Stimulated activated CD4-positive, alpha-beta T cell treated with anti-CD3 and anti-CD28 coated beads, Interleukin-15, amount 100 ng/mL, for 1 hour (primary cell): ENCODE results near the gene APOBEC3A.
"Not testable (repeated sequence)": the region's sequence is repeated elsewhere in the genome, so short reads cannot be mapped to it uniquely, and the experiment has no call there.

Experiments
- DNase-seq, 2 donors: peaks; one replicate each; pipeline ENCODE4 v3.0.0-alpha.2; 2020; ENCODE audit warnings: low read depth in 1 of 2, low spot score in 1 of 2

The APOBEC3A gene

DNA sequence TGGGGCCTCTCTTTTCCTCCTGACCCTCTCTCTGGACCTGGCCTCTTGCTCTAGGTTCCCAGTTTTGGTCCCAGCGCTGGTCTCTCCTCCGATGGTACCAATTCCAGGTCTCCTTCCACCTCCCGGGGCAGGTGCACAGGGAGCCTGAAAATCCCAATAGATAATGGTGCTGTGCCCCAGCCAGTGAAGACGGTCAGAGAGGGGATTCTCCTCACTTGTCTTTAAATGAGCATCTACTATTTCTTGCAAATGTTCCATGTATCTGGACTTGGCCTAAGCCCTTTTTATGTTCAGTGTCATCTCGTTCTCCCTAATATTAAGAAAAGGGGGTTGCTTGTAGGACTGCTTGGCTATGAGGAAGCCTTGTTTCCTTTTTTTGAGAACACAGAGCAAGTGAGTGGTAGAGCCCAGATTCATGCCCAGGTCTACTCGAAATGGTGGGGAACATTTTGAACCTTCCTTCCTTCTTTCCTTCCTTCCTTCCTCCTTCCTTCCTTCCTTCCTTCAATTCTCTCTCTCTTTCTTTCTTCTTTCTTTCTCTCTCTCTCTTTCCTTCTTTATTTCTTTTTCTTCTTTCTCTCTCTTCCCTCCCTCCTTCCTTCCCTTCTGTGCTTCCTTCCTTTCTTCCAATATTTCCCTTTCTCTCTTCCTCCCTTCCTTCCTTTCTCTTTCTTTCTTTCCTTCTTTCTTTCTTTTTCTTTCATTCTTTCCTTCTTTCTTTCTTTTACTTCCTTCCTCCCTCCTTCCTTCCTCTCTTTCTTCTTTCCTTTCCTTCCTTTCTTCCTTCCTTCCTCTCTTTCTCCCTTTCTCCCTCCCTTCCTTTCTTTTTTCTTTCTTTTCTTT, 620 bp downstream of the APOBEC3A start:
- no peak for DNase-seq

DNA sequence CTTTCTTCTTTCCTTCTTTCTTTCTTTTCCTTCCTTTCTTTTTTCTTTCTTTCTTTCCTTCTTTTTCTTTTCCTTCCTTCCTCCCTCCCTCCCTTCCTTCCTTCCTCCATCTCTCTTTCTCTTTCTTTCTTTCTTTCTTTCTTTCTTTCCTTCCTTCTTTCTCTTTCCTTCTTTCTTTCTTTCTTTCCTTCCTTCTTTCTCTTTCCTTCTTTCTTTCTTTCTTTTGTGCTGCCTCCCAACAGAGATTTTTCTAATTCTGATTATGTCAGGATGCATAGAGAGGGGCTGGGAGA, 1.2 kb downstream of the APOBEC3A start:
- not testable (repeated sequence) for DNase-seq

DNA sequence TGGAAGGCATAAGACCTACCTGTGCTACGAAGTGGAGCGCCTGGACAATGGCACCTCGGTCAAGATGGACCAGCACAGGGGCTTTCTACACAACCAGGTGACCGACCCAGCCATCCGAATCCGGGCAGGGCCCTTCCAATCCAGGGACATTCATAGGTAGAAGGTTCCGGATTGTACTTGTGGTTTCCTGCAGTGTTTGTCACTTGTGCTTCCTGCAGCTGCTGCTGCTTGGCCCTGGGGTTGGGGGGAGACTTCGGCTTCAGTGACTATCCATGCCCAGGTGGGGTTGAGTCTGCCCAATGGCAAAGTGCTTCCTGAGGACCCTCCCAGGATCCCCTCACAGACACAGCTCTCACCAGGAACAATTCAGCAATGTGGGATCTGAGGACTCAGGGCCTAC, 2.2 kb downstream of the APOBEC3A start:
- DNase-seq = no peak

GRCh38 chr22:38960673-38961072, 3.3 kb downstream of the APOBEC3A start:
- DNase-seq = not testable (repeated sequence)

GRCh38 chr22:38963291-38963738, 5.9 kb downstream of the APOBEC3A start:
- not testable (repeated sequence) for DNase-seq

DNA sequence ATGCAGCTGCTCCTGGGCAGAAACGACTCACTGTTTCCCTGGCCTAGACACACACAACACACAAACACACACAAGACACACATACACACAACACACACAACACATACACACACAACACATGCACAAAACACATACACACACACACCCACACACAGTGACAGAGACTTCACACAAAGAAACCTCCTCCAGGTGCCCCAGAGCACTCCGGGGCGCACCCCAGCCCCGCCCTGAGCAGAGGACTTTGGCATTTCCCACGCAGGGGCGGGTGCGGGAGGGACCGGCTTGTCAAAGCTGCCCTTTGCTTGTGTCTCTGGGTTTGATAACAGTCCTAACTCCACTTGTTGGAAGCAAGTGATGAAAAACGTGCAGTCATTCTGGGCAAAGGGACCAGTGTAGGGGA, 6.5 kb downstream of the APOBEC3A start:
- DNase-seq = no peak

GRCh38 chr22:38964306-38964705, 6.9 kb downstream of the APOBEC3A start:
- no peak for DNase-seq

DNA sequence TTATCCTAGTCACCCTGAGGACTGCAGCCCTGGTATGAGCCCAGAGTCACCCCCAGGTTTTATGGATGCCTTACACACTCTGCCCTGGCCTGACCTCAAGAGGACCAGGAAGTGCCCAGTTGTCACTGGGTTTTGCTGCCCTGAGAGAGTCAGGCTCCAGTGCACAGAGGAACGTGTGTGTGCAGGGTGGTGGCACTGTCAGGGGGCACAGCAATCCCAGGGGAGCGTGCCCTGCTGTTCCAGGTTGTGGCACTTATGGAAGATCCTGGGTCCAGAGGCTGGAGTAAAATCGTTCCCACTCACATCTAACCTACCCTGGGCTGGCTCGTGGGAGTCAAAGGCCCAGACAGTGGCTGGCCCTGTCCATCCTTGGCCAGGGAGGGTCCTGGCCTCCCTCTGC, 7.6 kb downstream of the APOBEC3A start:
- DNase-seq = no peak

GRCh38 chr22:38965614-38966379, 8.4 kb downstream of the APOBEC3A start:
- no peak for DNase-seq

GRCh38 chr22:38966380-38966702, 8.9 kb downstream of the APOBEC3A start:
- DNase-seq = no peak

DNA sequence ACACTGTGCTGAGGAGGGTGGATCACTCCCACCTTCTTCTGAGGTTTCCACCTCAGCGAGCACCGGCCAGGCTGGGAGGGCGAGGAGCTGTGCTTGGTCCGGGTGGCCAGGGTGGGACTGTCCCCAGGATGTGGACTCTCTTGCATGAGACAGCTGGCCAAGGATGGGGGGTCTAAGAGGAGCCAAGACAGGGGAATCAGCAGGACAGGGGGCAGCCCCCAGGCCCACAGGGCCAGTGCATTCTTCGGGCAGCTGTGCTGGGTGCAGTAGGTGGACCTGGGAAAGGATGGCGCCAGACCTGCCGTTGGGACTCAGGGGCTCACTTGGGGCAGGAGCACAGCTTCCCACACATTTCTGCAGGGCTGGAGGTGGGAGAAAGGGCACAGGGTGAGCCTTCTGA, 9.5 kb downstream of the APOBEC3A start:
- no peak for DNase-seq

DNA sequence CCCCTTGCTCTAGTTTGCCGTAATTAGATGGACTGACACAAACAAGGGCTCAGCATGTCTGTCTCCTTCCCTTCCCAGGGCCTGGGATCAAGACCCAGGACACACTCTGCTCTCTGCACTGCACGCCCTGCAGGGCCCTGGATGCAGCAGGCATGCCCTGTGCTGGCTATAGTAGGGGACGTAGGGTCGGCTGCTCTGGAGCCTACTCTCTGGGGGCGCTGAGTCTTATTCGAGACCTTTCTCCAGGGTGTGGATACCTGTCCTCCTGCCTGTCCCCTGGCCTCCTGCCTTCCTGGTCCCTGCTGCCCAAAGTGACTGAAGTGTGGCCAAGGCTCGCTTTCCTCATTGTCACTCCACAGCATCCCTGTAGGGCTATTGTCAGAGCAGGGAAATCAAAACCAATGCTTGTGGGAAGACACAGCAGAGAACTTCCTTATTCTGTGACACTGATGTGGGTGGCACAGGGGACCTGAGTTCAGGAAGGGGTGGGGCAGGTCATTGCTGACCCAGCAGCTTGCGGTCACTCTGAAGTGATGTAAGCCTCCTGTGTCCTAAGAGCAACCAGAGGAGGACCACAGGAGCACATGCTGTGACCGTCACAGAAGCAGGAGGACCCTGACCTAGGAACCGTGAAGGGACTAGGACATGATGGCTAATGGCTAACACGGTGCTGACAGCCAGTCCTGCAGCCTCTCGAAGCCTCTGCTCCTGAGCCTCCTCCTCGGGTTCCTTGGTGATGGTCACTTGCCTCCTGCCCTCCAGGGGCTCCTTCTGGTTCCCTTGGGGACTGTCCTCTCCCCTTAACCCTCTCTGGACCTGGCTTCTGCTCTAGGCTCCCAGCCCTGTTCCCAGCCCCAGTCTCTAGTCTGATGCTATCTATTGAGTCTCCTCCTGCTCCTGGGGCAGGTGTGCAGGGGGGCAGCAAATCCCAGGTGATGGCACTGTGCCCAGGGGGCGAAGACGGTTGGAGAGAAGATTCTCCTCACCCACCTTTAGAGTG, 10.3 kb downstream of the APOBEC3A start:
- DNase-seq = no peak

DNA sequence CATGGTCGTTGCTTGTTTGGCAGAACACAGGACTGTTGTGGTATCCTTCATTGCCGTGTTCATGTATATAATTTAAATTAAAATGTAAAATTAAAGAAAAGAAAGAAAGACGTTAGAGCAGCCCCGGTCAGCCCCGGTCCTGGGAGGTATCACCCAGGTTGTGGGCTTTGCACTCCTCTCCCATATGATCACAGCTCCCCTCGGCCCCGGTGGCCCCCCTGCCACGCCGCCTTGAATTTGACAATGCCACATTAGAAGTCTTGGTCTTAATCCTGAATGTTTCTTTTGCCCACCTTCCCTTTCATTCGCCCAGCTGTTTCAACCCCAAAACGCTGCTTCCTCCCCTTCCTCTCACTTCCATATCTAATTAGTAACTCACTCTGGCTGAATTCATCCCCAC, 11.4 kb downstream of the APOBEC3A start:
- DNase-seq = no peak

- DNase-seq = no peak
These were observed 13.1 kb downstream of the APOBEC3A start for GRCh38 chr22:38970551-38970950.

DNA sequence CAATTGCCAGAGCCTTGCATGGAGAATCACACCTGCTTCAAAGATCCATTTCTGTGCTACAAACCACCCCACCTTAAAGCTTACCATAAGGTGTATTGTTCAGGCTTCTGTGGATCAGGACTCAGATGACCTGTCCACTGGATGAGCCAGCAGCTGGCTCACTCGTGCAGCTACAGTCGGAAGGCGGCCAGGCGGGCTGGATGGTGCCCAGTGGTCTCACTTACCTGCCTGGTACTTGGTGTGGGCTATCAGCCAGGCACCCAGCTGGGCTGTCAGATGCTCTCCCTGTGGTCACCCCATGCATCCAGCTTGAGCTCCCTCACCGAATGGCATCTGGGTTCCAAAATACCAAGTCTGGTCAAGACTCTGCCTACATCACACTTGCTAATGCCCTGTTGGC, 13.8 kb downstream of the APOBEC3A start:
- DNase-seq = no peak

- DNase-seq = no peak
These were observed 14.4 kb downstream of the APOBEC3A start for GRCh38 chr22:38971791-38972190.

DNA sequence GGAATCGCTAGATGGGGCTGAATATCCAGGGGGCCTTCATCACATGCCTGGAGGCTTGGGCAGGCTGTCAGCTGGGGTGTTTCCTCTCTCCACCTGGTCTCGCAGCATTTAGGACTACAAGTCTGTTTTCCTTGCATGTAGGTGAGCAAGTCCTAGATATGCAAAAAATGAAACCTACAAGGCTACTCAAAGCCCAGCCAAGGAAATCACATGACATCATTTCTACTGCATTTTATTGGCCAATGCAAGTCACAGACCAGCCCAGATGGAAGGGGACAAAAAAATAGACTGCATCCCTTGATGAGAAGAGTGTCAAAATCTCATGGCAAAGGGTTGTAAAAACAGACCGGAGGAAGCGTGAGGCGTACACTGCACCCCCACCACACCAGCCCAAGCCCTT, 15.1 kb downstream of the APOBEC3A start:
- DNase-seq = no peak

GRCh38 chr22:38973289-38974169, 16.1 kb downstream of the APOBEC3A start:
- peak in 1 of 2 donors; percentile 35 for DNase-seq

DNA sequence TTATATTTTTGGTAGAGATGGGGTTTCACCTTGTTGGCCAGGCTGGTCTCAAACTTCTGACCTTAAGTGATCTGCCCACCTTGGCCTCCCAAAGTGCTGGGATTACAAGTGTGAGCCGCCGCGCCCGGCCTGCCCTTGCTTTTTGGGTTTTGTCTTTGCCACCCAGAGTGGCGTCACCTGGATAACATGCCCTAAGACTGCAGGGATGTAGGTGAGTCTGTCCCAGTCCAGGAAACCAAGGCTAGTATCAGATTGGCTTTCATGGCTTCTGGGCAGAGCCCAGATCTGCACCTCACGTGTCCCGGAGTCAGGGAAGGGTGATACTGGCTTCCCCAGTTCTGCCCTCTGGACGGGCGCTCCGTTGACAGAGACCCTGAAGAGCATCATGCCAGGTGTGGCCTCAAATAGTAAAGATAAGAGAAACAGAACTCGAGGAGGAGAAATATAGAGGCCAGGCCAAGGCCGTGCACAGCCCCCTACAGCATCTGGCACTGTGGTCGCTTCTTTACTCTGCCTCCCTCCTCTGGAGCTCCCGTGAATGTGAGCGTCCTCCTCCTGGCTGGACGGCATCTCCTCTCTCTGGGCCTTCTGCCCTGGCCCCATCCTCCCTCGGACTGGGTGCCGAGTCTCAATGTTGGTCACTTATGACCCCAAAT, 16.9 kb downstream of the APOBEC3A start:
- no peak for DNase-seq

- DNase-seq = no peak
These were observed 17.4 kb downstream of the APOBEC3A start for GRCh38 chr22:38974826-38975175.
